ENCODE results near the gene SCFD1.
A peak's percentile ranks its signal among the peaks of the same experiment; 100 is the strongest.
"Not testable (repeated sequence)": the region's sequence is repeated elsewhere in the genome, so short reads cannot be mapped to it uniquely, and the experiment has no call there.

The SCFD1 gene, protein sequence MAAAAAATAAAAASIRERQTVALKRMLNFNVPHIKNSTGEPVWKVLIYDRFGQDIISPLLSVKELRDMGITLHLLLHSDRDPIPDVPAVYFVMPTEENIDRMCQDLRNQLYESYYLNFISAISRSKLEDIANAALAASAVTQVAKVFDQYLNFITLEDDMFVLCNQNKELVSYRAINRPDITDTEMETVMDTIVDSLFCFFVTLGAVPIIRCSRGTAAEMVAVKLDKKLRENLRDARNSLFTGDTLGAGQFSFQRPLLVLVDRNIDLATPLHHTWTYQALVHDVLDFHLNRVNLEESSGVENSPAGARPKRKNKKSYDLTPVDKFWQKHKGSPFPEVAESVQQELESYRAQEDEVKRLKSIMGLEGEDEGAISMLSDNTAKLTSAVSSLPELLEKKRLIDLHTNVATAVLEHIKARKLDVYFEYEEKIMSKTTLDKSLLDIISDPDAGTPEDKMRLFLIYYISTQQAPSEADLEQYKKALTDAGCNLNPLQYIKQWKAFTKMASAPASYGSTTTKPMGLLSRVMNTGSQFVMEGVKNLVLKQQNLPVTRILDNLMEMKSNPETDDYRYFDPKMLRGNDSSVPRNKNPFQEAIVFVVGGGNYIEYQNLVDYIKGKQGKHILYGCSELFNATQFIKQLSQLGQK

GRCh38 chr14:30621940-30622830 lies at the start of gene SCFD1:
SCFD1 (plus strand) TSS chr14:30622319; CDS start chr14:30622339, 20 bp downstream.
- DNase-seq, result peak; percentile 93

DNA sequence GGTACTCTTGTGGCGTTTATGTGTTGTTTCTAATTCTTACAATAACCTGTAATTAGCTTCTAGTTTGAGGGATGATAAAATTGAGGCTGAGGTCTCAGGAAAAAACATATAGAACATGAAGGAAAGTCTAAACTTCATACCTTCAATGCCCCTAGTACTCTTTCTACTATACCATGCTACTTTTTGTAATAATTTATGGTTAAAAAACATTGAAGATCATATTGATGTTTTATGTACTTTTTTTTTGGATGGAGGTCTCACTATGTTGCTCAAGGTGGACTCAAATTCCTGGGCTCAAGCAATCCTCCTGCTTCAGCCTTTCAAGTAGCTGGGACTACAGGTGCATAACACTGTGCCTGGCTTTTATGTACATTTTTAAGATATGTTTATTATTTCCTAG lies 49.3 kb upstream of the SCFD1 start:
- DNase-seq, result no peak

GRCh38 chr14:30573226-30573814 lies 48.8 kb upstream of the SCFD1 start:
- DNase-seq, result no peak

- DNase-seq, result no peak
These were observed 48.2 kb upstream of the SCFD1 start for GRCh38 chr14:30573966-30574365.

DNA sequence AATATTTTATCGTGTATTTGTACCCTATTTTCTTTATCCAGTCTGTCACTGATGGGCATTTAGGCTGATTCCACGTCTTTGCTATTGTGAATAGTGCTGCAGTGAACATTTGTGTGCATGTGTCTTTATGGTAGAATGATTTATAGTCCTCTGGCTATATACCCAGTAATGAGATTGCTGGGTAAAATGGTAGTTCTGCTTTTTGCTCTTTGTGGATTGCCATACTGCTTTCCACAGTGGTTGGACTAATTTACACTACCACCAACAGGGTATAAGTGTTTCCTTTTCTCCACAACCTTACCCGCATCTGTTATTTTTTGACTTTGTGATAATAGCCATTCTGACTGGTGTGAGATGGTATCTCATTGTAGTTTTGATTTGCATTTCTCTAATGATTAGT lies 47.3 kb upstream of the SCFD1 start:
- not testable (repeated sequence) for DNase-seq

GRCh38 chr14:30576333-30576732 lies 45.8 kb upstream of the SCFD1 start:
- not testable (repeated sequence) for DNase-seq

GRCh38 chr14:30580616-30581282 lies 41.4 kb upstream of the SCFD1 start:
- DNase-seq, result no peak

- no peak for DNase-seq
These were observed 40.9 kb upstream of the SCFD1 start for GRCh38 chr14:30581283-30581625.

- no peak for DNase-seq
These were observed 39.7 kb upstream of the SCFD1 start for GRCh38 chr14:30582376-30582775.

DNA sequence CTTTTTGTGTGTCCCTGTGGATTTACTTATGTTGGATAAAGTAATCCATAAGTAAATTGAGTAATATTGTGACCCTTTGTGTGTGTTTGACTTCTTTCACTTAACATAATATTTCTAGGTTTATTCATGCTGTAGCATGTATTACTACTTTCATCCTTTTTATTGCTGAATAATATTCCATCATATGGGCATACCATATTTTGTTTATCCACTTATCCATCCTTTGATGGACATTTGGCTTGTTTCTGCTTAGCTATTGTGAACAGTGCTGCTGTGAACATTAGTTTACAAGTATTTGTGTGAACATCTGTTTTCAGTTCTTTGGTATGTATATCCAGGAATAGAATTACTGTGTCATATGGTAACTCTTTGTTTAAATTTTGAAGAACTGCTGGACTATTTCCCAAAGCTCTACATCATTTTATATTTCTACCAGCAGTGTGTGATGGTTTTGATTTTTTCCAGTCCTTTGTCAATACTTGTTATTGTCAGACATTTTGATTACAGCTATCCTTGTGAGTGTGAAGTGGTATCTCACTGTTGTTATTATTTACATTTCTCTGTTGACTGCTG lies 38.0 kb upstream of the SCFD1 start:
- DNase-seq, result no peak

GRCh38 chr14:30585204-30585603 lies 36.9 kb upstream of the SCFD1 start:
- DNase-seq, result no peak

- no peak for DNase-seq
These were observed 35.0 kb upstream of the SCFD1 start for GRCh38 chr14:30587141-30587540.

GRCh38 chr14:30588873-30589272 lies 33.2 kb upstream of the SCFD1 start:
- DNase-seq, result no peak

DNA sequence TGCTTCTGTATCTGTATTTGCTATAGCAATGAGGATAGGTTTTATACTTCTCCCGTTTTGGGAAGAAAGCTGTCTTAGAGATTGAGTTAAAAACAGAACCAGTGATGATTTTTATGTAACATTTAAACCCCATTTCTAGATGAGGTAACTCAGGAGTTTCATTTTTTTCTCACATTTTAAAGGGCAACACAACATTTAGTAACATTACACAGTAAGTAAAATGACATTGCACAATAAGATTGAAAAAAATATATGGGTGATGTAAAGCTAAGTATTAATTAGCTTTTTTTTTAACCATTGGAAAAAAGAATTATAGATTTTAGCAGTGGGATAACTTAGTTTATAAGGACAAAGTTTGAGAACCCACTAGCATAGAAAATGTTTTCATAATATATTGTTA lies 25.2 kb upstream of the SCFD1 start:
- no peak for DNase-seq

- DNase-seq, result no peak
These were observed 24.6 kb upstream of the SCFD1 start for GRCh38 chr14:30597504-30597903.

DNA sequence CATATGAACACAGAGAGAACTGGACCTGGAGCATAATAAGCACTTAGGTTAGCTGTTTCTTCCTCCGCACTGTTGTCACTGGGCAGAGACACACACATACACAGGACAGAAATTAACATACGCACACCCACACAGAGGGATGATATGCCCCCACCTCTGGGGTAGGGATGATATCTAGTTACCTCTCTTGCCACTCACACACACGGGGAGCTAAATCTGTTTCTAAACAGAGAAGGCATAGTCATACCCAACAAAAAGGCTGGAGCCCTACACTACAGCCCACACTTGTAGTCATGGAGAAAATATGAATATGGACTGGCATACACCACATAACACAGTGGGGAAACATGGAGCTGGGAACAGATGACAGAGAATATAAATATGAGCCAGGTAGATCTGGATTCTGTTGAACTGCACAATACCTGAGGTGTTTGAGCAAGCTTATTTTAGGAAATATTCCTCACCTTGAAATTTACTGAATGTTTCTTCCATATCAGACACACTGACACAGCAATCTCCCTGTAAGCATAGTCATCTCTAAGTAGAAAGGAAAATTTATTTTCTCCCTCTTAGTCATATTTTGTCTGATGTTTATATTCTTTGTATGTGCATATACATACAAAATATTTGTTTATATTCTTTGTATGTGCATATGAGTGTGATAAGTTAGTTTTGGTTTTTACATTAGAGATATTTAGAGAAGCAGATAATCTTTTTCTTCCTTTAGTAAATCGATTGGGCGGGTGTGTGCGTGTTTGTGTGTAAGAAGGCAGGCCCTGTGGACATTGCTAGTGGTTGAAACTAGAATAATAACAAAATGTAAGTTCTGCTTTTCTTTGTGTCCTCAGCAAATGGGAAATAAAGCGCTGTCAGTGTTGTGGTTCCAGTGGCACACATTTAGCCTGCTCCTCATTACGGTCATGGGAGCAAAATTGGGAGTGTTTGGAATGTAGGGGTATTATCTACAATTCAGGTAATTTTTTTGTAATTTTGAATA lies 20.9 kb upstream of the SCFD1 start:
- DNase-seq, result no peak

DNA sequence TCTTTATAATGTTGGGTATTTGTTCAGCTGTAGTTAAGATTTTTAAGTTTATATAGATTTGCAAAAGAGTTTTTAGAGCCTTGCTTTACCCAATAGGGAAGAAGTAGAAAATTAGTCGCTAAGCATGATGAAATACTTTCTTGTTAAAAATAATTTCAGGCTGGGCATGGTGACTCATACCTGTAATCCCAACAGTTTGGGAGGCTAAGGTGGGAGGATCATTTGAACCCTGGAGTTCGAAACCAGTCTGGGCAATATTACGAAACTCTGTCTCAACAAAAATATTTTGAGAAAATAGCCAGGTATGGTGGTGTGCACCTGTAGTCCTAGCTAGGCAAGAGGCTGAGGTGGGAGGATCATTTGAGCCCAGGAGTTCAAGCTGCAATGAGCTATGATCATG lies 18.7 kb upstream of the SCFD1 start:
- no peak for DNase-seq

DNA sequence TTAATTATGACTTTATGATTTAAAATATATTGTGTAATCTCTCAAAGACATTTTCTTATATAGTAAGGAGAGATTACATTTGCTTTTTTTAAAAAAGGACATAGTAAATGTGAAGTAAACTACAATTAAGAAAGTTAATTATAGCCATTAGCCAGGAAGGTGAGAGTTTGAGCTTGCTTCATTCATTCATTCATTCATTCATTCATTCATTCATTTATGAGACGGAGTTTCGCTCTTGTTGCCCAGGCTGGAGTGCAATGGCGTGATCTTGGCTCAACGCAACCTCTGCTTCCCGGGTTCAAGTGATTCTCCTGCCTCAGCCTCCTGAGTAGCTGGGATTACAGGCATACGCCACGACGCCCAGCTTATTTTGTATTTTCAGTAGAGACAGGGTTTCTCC lies 17.4 kb upstream of the SCFD1 start:
- not testable (repeated sequence) for DNase-seq

GRCh38 chr14:30607156-30607780 lies 14.9 kb upstream of the SCFD1 start:
- DNase-seq, result no peak

GRCh38 chr14:30608533-30609006 lies 13.5 kb upstream of the SCFD1 start:
- no peak for DNase-seq

Data from NCI-H510A treated with DMSO at 0.1 percent for 48 hours (cell line).